HG02981 (cell line): ENCODE results near the gene KRI1.
"Not testable (repeated sequence)": the region's sequence is repeated elsewhere in the genome, so short reads cannot be mapped to it uniquely, and the experiment has no call there.

Source experiments
- ATAC-seq: cut with Tn5 transposase; IDR thresholded peaks from one replicate; pipeline ENCODE4 v1.9.1; 2021; ENCODE audit warnings: mild to moderate bottlenecking, moderate library complexity; ENCODE audit not compliant: unreplicated experiment

Gene KRI1

GRCh38 chr19:10550336-10550735 lies 15.5 kb downstream of the KRI1 start:
- no peak for ATAC-seq

GRCh38 chr19:10549733-10550132 lies 16.1 kb downstream of the KRI1 start:
- no peak for ATAC-seq

GRCh38 chr19:10548746-10549276 lies 17.0 kb downstream of the KRI1 start:
- ATAC-seq: no peak

- ATAC-seq: no peak
Observed at GRCh38 chr19:10546817-10547216, 19.0 kb downstream of the KRI1 start.

GRCh38 chr19:10544753-10545251 lies 21.0 kb downstream of the KRI1 start:
- no peak for ATAC-seq

GRCh38 chr19:10544242-10544752 lies 21.5 kb downstream of the KRI1 start:
- ATAC-seq: peak; percentile 23

GRCh38 chr19:10543420-10544241 lies 22.2 kb downstream of the KRI1 start, which contains the start of gene ATG4D:
TSS of gene ATG4D (plus strand) at chr19:10543904. CDS start at chr19:10544091, 187 bp downstream.
- ATAC-seq: peak; percentile 75

GRCh38 chr19:10543059-10543419 lies 22.8 kb downstream of the KRI1 start:
- no peak for ATAC-seq

- ATAC-seq: not testable (repeated sequence)
Observed at GRCh38 chr19:10539016-10539415, 26.8 kb downstream of the KRI1 start.

- ATAC-seq: no peak
Observed at GRCh38 chr19:10538204-10538983, 27.4 kb downstream of the KRI1 start.

- no peak for ATAC-seq
Observed at GRCh38 chr19:10537668-10538067, 28.1 kb downstream of the KRI1 start.

- ATAC-seq: no peak
Observed at GRCh38 chr19:10535613-10536012, 30.2 kb downstream of the KRI1 start.

GRCh38 chr19:10533646-10534386 lies 32.0 kb downstream of the KRI1 start:
- ATAC-seq: no peak

- no peak for ATAC-seq
Observed at GRCh38 chr19:10532457-10532856, 33.4 kb downstream of the KRI1 start.

- not testable (repeated sequence) for ATAC-seq
Observed at GRCh38 chr19:10526887-10527286, 38.9 kb downstream of the KRI1 start.

GRCh38 chr19:10525636-10526035 lies 40.2 kb downstream of the KRI1 start:
- no peak for ATAC-seq

GRCh38 chr19:10523135-10523636 lies 42.6 kb downstream of the KRI1 start:
- ATAC-seq: no peak

GRCh38 chr19:10521461-10522171 lies 44.2 kb downstream of the KRI1 start:
- no peak for ATAC-seq

- ATAC-seq: no peak
Observed at GRCh38 chr19:10520652-10521318, 45.0 kb downstream of the KRI1 start.
